ENCODE data around the gene GADD45A. TPM values are rescaled to one million over a fixed set of nuclear protein-coding genes. Genes with fewer than 3 reads are reported as not detected.
"Not testable (repeated sequence)": the region's sequence is repeated elsewhere in the genome, so short reads cannot be mapped to it uniquely, and the experiment has no call there.

GADD45A gene
- total and polyA plus RNA-seq, 4 donors = 49.7 to 186 (median 156) TPM

- 53 to 55% methylated on average over 7 of the region's 7 CpGs for WGBS, 2 donors
- ATAC-seq (ENCODE audit: low FRiP score) = no peak
- intact Hi-C loops (cut with DNase I) = no loop called here
Observed at GRCh38 chr1:67647036-67647798, 37.8 kb upstream of the GADD45A start.

GRCh38 chr1:67647814-67648358 is 37.1 kb upstream of the GADD45A start:
- DNase-seq (no peak), ATAC-seq (ENCODE audit: low FRiP score) (no peak)
- no peaks in the 10 kb centered on the region for H3K36me3 ChIP-seq (ENCODE audit: control insufficient read depth in 1 of 2, insufficient read depth in 2 of 2, low read length in 1 of 2)
- no peak overlapping the region for H3K27ac ChIP-seq (ENCODE audit: low read depth in 1 of 2, low read length in 2 of 2)
- no peaks in the 10 kb centered on the region for H3K27me3 ChIP-seq (ENCODE audit: control insufficient read depth in 1 of 2, insufficient read depth in 2 of 2, low read length in 1 of 2)
- no peaks in the 10 kb centered on the region for H3K9me3 ChIP-seq (ENCODE audit: control insufficient read depth, low read length)
- intact Hi-C loops (cut with DNase I) = no loop called here
- no peak overlapping the region for H3K4me3 ChIP-seq (ENCODE audit: low read length in 2 of 2)
- H3K4me1 ChIP-seq (ENCODE audit: control insufficient read depth in 1 of 2, insufficient read depth in 2 of 2, low read length in 2 of 2) = peaks cover 2 to 6% of the 10 kb centered on the region in 2 donors
- WGBS, 2 donors = 91 to 92% methylated on average over 3 of the region's 3 CpGs

More at GRCh38 chr1:67647036-67647798, 37.8 kb upstream of the GADD45A start:
- no peaks in the 10 kb centered on the region for H3K27me3 ChIP-seq (ENCODE audit: control insufficient read depth in 1 of 2, insufficient read depth in 2 of 2, low read length in 1 of 2)
- no peak for DNase-seq
- no peaks in the 10 kb centered on the region for H3K36me3 ChIP-seq (ENCODE audit: control insufficient read depth in 1 of 2, insufficient read depth in 2 of 2, low read length in 1 of 2)
- no peak overlapping the region for H3K4me3 ChIP-seq (ENCODE audit: low read length in 2 of 2)
- peaks cover 2 to 6% of the 10 kb centered on the region in 2 donors for H3K4me1 ChIP-seq (ENCODE audit: control insufficient read depth in 1 of 2, insufficient read depth in 2 of 2, low read length in 2 of 2)
- peak overlapping the region; percentile 56 to 73 for H3K27ac ChIP-seq (ENCODE audit: low read depth in 1 of 2, low read length in 2 of 2)
- no peaks in the 10 kb centered on the region for H3K9me3 ChIP-seq (ENCODE audit: control insufficient read depth, low read length)

- no peaks in the 10 kb centered on the region for H3K9me3 ChIP-seq (ENCODE audit: control insufficient read depth, low read length)
- no peak overlapping the region for H3K4me3 ChIP-seq (ENCODE audit: low read length in 2 of 2)
- H3K4me1 ChIP-seq (ENCODE audit: control insufficient read depth in 1 of 2, insufficient read depth in 2 of 2, low read length in 2 of 2) = peaks cover 2 to 6% of the 10 kb centered on the region in 2 donors
- H3K27ac ChIP-seq (ENCODE audit: low read depth in 1 of 2, low read length in 2 of 2) = no peak overlapping the region
- intact Hi-C loops (cut with DNase I) = no loop called here
- H3K36me3 ChIP-seq (ENCODE audit: control insufficient read depth in 1 of 2, insufficient read depth in 2 of 2, low read length in 1 of 2) = no peaks in the 10 kb centered on the region
- 71 to 80% methylated on average over 6 of the region's 6 CpGs for WGBS, 2 donors
- no peak for DNase-seq
- ATAC-seq (ENCODE audit: low FRiP score) = no peak
- no peaks in the 10 kb centered on the region for H3K27me3 ChIP-seq (ENCODE audit: control insufficient read depth in 1 of 2, insufficient read depth in 2 of 2, low read length in 1 of 2)
Observed at GRCh38 chr1:67648582-67649326, 36.2 kb upstream of the GADD45A start.

GRCh38 chr1:67650061-67650460 is 34.9 kb upstream of the GADD45A start:
- intact Hi-C loops (cut with DNase I) = no loop called here
- H3K4me3 ChIP-seq (ENCODE audit: low read length in 2 of 2) = no peak overlapping the region
- no peaks in the 10 kb centered on the region for H3K9me3 ChIP-seq (ENCODE audit: control insufficient read depth, low read length)
- no peak overlapping the region for H3K27ac ChIP-seq (ENCODE audit: low read depth in 1 of 2, low read length in 2 of 2)
- H3K36me3 ChIP-seq (ENCODE audit: control insufficient read depth in 1 of 2, insufficient read depth in 2 of 2, low read length in 1 of 2) = no peaks in the 10 kb centered on the region
- H3K27me3 ChIP-seq (ENCODE audit: control insufficient read depth in 1 of 2, insufficient read depth in 2 of 2, low read length in 1 of 2) = no peaks in the 10 kb centered on the region
- H3K4me1 ChIP-seq (ENCODE audit: control insufficient read depth in 1 of 2, insufficient read depth in 2 of 2, low read length in 2 of 2) = peaks cover 2 to 6% of the 10 kb centered on the region in 2 donors
- DNase-seq (no peak), ATAC-seq (ENCODE audit: low FRiP score) (no peak)

DNA sequence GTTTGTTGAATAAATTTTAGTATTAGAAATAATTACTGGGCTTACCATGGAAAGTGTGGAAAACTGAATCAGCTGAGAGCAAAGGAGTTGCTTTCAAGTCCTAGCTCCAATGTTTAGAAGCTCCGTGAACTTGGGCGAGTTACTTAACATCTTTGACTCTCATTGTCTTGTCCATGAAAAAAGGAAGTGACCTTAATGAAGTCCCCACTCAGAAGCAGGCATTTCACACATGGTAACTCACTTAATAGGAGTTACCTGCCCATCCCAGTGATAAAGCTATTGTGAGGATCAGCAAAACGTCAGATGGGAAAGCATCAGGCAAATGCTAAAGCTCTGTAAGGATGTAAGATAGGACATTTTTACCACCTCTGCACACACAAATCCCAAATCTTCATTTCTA is 34.0 kb upstream of the GADD45A start:
- 90 to 93% methylated on average over 3 of the region's 3 CpGs for WGBS, 2 donors
- intact Hi-C loops (cut with DNase I) = no loop called here
- Histone ChIP-seq H3K4me3 (ENCODE audit: low read length in 2 of 2) (no peak overlapping the region), H3K36me3 (ENCODE audit: control insufficient read depth in 1 of 2, insufficient read depth in 2 of 2, low read length in 1 of 2) (no peaks in the 10 kb centered on the region), H3K27me3 (ENCODE audit: control insufficient read depth in 1 of 2, insufficient read depth in 2 of 2, low read length in 1 of 2) (no peaks in the 10 kb centered on the region), H3K27ac (ENCODE audit: low read depth in 1 of 2, low read length in 2 of 2) (no peak overlapping the region), H3K4me1 (ENCODE audit: control insufficient read depth in 1 of 2, insufficient read depth in 2 of 2, low read length in 2 of 2) (peaks cover 2 to 6% of the 10 kb centered on the region in 2 donors), H3K9me3 (ENCODE audit: control insufficient read depth, low read length) (no peaks in the 10 kb centered on the region)
- DNase-seq (no peak), ATAC-seq (ENCODE audit: low FRiP score) (no peak)

- H3K27ac ChIP-seq (ENCODE audit: low read depth in 1 of 2, low read length in 2 of 2) = no peak overlapping the region
- DNase-seq = no peak
- no peak overlapping the region for H3K4me3 ChIP-seq (ENCODE audit: low read length in 2 of 2)
- H3K4me1 ChIP-seq (ENCODE audit: control insufficient read depth in 1 of 2, insufficient read depth in 2 of 2, low read length in 2 of 2) = no peaks in the 10 kb centered on the region
- H3K36me3 ChIP-seq (ENCODE audit: control insufficient read depth in 1 of 2, insufficient read depth in 2 of 2, low read length in 1 of 2) = no peaks in the 10 kb centered on the region
- no peaks in the 10 kb centered on the region for H3K9me3 ChIP-seq (ENCODE audit: control insufficient read depth, low read length)
- no peaks in the 10 kb centered on the region for H3K27me3 ChIP-seq (ENCODE audit: control insufficient read depth in 1 of 2, insufficient read depth in 2 of 2, low read length in 1 of 2)
- no peak for ATAC-seq (ENCODE audit: low FRiP score)
- WGBS, 2 donors = 92 to 94% methylated on average over 2 of the region's 2 CpGs
- intact Hi-C loops (cut with DNase I) = no loop called here
Observed at GRCh38 chr1:67652800-67653199, 32.2 kb upstream of the GADD45A start.

GRCh38 chr1:67653304-67653703 is 31.7 kb upstream of the GADD45A start:
- intact Hi-C loops (cut with DNase I) = no loop called here
- Histone ChIP-seq H3K9me3 (ENCODE audit: control insufficient read depth, low read length) (no peaks in the 10 kb centered on the region), H3K27me3 (ENCODE audit: control insufficient read depth in 1 of 2, insufficient read depth in 2 of 2, low read length in 1 of 2) (no peaks in the 10 kb centered on the region), H3K4me1 (ENCODE audit: control insufficient read depth in 1 of 2, insufficient read depth in 2 of 2, low read length in 2 of 2) (no peaks in the 10 kb centered on the region), H3K4me3 (ENCODE audit: low read length in 2 of 2) (no peak overlapping the region), H3K27ac (ENCODE audit: low read depth in 1 of 2, low read length in 2 of 2) (no peak overlapping the region), H3K36me3 (ENCODE audit: control insufficient read depth in 1 of 2, insufficient read depth in 2 of 2, low read length in 1 of 2) (no peaks in the 10 kb centered on the region)
- DNase-seq (no peak), ATAC-seq (ENCODE audit: low FRiP score) (no peak)

GRCh38 chr1:67655581-67655980 is 29.4 kb upstream of the GADD45A start:
- 96 to 98% methylated on average over 2 of the region's 2 CpGs for WGBS, 2 donors
- H3K27me3 ChIP-seq (ENCODE audit: control insufficient read depth in 1 of 2, insufficient read depth in 2 of 2, low read length in 1 of 2) = no peaks in the 10 kb centered on the region
- H3K4me1 ChIP-seq (ENCODE audit: control insufficient read depth in 1 of 2, insufficient read depth in 2 of 2, low read length in 2 of 2) = no peaks in the 10 kb centered on the region
- no peaks in the 10 kb centered on the region for H3K9me3 ChIP-seq (ENCODE audit: control insufficient read depth, low read length)
- no peak overlapping the region for H3K4me3 ChIP-seq (ENCODE audit: low read length in 2 of 2)
- H3K27ac ChIP-seq (ENCODE audit: low read depth in 1 of 2, low read length in 2 of 2) = no peak overlapping the region
- intact Hi-C loops (cut with DNase I) = no loop called here
- DNase-seq = no peak
- no peaks in the 10 kb centered on the region for H3K36me3 ChIP-seq (ENCODE audit: control insufficient read depth in 1 of 2, insufficient read depth in 2 of 2, low read length in 1 of 2)
- ATAC-seq (ENCODE audit: low FRiP score) = no peak

DNA sequence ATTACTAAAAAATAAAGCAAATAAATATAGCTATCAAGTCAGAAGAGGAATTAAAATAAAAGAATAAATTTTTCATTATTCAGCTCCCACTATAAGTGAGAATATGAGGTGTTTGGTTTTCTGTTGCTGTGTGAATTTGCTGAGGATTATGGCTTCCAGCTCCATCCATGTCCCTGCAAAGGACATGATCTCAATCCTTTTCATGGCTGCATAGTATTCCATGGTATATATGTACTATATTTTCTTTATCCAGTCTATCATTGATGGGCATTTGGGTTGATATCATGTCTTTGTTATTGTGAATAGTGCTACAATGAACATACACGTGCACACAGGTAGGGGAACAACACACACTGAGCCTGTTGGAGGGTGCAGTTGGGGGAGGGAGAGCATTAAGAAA is 27.8 kb upstream of the GADD45A start:
- H3K4me3 ChIP-seq (ENCODE audit: low read length in 2 of 2); H3K9me3 ChIP-seq (ENCODE audit: control insufficient read depth, low read length); H3K4me1 ChIP-seq (ENCODE audit: control insufficient read depth in 1 of 2, insufficient read depth in 2 of 2, low read length in 2 of 2); DNase-seq; H3K27me3 ChIP-seq (ENCODE audit: control insufficient read depth in 1 of 2, insufficient read depth in 2 of 2, low read length in 1 of 2); H3K27ac ChIP-seq (ENCODE audit: low read depth in 1 of 2, low read length in 2 of 2); ATAC-seq (ENCODE audit: low FRiP score); H3K36me3 ChIP-seq (ENCODE audit: control insufficient read depth in 1 of 2, insufficient read depth in 2 of 2, low read length in 1 of 2); intact Hi-C loops (cut with DNase I): not testable (repeated sequence)
- WGBS, 2 donors = 94 to 95% methylated on average over 1 of the region's 1 CpG
